HPDE6-E6E7 (cell line): ENCODE measurements around the gene ACVR1.
"Not testable (repeated sequence)": the region's sequence is repeated elsewhere in the genome, so short reads cannot be mapped to it uniquely, and the experiment has no call there.

Source experiments
- DNase-seq: peaks from one replicate; pipeline ENCODE4 v3.0.0; 2011; ENCODE audit warnings: missing footprints; ENCODE audit errors: extremely low spot score

Gene ACVR1

DNA sequence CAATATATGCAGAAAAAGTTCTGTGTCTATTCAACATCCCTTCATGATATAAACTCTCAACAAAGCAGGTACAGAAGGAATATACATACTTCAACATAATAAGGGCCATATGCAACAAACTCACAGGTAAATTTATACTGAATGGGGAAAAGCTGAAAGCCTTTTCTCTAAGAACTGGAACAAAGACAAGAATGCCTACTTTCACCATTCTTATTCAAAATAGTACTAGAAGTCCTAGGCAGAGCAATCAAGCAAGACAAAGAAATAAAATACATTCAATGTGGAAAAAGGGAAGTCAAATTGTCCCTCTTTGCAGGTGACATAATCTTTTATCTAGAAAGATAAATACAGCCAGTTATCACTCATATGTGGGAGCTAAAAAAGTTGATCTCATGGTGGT, 116.3 kb downstream of the ACVR1 start:
- DNase-seq = no peak

DNA sequence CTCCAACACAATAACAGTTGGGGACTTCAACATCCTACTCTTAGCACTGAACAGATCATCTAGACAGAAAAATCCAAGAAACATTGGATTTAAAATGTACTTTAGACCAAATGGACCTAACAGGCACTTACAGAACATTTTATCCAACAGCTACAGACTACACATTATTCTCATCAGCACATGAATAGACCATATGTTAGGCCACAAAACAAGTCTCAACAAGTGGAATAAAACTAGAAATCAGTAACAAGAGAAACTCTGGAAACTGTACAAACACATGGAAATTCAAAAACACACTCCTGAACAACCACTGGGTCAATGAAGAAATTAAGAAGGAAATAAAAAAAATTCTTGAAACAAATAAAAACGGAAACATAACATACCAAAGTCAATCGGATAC, 117.5 kb downstream of the ACVR1 start:
- no peak for DNase-seq

DNA sequence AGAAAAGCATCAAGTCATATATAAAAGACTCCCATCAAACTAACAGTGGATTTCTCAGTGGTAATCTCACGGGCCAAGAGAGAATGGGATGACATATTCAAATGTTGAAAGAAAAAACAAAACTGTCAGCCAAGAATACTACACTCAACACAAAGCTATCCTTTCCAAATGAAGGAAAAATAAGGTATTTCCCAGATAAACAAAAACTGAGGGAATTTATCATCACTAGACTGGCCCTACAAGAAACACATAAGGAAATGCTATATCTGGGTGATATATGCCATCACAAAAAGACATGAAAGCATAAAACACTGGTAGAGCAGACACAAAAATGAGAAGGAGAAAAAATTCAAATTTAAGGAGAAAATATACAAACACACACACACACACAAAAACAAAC, 118.6 kb downstream of the ACVR1 start:
- DNase-seq = no peak

DNA sequence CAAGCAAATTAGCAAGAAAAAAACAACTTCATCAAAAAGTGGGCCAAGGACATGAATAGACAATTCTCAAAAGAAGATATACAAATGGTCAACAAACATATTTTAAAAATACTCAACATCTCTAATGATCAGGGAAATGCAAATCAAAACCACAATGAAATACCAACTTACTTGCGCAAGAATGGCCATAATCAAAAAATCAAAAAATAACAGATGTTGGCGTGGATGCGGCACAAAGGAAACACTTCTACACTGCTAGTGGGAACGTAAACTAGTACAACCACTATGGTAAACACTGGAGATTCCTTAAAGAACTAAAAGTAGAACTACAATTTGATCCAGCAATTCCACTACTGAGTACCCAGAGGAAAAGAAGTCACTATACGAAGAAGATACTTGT, 119.7 kb downstream of the ACVR1 start:
- not testable (repeated sequence) for DNase-seq

DNA sequence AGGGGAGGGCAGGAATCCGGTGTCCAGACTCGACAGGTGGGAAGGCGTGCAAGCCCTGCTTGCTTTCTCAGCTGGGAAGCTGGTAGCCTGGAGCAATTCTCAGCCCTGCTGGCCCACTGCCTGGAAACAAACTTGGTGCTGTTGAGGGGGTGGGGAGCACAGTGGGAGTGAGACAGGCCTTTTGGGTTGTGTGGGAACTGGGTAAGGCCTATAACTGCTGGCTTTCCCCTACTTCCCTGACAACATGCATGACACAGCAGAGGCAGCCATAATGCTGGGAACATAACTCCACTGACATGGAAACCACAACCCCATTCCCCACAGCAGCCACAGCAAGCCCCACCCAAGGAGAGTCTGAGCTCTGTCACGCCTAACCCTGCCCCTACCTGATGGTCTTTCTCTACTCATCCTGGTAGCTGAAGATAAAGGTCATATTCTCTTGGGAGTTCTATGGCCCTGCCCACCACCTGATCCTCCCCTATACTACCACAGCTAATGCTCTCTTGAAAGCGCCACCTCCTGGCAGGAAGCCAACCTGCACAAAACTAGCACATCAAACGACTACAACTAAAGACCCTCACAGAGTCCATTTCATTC, 124.6 kb downstream of the ACVR1 start:
- DNase-seq = no peak

DNA sequence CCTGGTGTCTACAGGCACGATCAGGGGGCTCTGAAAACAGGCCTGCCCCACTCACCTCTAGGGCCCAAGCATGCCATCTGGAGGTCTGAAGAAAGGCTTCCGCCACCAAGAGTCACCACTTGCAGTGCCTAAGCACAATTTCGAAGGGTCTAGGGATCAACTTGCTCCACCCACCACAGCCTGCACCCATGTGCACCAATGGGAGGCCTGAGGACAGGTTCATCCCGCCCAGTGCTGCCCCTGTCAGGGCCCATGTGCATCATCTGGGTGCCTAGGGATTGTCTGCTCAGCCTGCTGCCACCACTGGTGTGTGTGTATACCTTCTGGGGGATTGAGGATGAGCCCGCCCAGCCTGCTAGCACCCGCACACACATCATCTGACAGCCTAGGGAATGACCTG, 126.4 kb downstream of the ACVR1 start:
- no peak for DNase-seq

DNA sequence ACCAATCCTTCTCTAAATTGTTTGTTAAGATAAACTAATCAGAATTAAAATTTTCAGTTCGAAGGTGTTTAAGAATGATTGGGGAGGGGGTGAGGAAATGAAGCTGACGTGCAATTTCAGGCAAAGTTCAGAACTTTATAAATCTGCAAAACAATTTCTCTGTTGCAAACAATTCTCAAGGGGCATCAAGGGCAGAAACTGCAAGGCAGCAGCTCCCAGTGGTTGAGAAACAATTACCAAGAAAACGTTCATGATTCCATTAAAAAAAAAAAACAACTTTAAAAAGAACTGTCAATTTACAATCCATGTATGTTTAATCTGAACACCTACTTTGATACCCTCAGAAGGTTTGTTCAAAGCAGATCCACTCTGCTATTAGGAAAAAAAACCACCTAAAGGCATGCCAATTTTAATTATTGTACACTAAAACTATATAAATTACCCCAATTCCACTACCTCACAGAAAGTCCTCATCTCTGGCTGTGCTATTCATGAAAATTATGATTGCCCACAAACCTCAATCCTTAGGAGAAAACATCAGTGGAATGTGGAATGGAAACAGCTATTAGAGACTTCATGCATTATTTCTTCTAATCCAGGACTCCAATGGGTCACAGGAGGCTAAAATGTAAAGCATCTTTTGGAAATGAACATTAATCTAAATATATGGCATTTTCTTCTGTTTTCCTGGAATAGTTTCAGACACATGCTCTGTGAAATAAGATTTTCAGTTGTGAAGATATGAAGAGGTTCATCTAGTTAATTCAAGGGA, 127.6 kb downstream of the ACVR1 start:
- no peak for DNase-seq

DNA sequence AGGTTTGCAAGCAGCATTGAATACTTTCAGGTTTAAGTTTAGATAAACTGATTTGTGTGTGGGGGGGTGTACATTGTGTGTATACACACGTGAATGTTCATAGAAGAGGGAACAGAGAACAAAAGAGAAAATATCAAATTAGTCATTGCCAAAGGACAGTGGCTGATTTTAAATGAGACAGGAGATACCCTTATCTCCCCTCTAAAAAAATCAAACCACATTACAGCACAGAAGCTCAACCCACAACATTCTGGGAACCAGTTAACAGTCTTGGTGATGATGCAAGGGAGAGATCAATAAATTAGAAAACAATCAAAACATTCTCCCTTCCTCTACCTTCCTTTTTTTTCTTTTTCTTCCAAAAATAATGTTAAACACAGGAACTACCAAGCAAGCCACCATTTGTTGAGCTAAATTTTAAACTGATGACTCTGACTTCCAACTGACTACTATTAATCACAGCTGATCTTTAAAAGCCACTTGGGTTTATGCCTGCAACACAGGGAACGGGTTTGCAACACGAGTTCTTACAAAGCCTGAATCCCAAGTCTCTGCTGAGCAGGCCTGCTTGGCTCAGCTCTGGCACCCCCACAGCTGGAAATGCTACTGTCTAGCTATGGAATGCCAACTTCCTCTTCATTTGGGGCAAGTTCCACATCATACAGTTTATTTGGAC, 128.3 kb downstream of the ACVR1 start:
- DNase-seq = no peak

DNA sequence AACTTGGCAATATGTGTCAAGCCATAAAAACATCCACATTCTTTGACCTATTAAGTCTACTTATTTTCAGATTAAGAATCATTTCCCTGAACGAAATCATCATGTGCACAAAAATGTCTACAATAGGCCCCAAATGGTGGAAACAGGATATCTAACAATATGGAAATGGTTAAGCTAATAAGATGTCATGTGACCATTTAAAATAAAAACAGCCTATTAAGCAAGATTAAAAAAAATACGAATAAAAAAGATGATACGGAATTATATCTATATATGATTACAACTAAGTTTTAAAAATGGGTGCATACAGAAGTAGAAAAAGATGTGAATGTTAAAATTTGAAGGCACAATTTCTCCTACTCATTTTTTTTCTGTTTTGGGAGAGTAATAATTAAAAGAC, 128.8 kb downstream of the ACVR1 start:
- DNase-seq = no peak

DNA sequence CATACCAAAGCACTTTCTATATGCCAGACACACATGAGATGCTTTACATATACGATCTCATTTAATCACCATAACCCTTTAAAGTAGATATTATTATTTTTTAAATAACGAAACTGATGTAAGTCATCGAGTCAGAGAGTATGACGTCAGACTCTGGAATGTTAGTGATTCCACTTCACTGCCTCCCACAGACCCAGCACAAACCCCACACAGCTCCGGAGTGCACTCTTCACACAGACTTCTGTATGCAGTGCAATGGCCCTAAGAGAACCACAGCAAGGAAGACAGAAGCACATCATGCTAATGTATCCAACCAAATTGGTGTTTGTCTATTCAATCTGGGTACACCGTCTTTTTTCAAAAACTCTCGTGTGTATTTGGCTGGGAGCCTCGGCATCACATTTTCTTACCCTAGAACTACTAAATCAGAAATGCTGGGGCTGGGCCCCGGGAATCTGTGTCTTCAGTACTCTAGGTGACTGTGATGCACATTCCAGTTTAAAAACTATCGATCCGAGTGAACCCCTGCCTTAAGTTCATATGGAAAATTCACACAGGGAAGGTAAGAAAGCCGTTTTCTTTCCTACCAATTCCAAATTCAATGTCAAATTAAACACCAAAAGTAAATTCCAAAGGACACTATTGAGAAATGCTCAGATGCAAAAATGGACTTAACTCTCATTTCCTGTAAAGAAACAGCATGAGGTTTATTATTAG, 129.7 kb downstream of the ACVR1 start:
- DNase-seq = no peak

DNA sequence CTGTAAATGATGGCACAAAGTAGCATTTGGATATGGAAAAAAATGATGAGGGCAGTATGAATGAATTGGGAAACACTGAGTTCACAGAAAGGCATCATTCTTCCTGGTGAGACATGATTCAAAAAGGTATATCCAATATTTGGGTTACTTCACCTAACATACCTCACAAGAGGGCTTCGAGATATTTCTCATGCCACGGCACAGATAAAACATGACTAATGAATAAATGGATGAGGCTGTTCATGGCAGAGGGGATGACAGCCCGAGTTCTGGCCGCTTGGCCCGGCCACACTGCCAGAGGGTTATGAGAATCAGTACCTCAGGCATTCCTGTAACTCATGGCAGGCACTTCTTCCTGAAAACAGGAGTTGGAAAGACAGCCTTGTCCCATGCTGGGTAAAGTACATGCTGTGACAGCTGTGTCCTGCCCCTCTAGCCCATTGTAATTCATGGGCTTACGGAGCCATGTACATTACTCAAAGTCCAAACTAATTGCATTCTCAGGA, 131.5 kb downstream of the ACVR1 start:
- DNase-seq = no peak

DNA sequence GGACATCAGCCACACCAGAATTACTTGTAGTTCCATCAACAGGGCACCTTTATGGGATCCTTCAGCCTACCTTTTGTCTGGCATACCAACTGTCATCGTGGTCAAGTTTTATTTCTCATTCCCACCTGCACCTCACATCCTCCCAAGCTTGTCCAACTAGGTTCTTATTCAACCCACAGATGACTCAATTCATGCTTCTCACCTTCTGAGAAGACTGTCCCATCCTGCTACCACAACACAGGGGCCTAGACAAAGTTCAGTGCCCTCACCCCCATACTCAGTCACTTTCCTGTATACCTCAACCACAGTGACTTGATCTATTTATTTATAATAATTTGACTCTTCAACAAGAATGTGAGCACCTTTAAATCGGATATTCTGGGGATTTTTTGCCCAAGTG, 133.1 kb downstream of the ACVR1 start:
- no peak for DNase-seq

DNA sequence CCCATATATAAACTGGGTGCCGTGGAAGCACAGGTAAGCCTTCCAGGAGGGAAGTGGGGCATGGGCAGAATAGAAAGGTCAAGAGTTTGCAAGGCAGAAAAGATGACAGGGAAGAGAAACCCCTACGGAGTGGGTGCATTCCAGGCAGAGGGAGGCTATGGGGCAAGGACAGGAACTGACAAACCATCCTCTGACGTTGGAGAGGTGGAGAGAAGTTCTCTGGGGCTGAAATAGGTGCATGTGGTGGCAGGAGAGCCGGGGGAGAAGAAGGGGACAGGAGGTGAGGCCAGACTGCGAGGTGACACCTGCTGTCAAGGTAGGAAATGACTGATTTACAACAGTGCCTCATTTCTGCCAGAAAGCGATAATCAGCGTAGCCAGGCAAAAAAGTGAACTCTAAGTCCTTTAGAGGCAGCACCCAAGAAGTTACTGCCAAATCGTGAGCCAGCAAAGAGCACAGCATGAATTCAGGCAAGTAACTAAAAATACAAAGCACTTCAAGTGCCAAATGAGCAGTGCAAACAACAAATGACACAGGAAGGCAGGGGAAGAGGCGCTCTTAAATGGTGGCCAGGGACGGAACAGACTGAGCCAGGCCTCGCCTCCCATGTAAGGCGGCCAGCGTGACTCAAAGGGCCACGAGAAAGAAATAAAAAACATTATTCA, 134.2 kb downstream of the ACVR1 start:
- DNase-seq = no peak

DNA sequence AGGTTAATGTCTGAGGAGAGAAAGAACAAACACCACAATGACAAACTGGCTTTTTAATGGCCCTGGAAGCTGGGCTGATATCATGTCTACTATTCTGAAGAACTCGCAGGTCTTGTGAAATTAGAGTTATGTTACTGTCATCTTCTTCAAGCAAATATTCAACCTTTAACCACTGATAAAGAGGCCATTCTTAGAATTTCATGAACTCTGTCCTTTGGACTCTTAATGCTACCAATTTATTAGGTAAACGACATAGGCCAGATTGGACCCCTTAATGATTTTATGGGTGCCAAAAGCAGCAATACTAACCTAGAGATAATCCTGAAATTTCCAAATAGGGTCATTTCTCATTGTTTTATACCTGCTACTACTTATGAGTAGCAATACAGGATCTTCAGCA, 138.5 kb downstream of the ACVR1 start:
- DNase-seq = no peak

DNA sequence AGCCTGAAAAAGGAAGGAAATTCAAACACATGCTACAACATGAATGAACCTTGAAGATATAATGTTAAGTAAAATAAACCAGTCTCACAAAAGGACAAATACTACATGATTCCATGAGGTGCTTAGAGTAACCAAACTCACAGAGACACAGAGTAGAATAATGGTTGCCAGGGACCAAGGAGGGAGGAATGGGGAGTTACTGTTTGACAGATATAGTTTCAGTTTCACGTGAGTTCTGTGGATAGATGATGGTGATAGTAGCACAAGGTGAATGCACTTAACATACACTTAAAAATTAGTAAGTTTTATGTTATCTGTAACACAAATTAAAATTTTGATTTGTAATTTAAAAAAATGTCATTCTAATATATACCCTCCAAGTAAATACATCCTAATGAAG, 140.6 kb downstream of the ACVR1 start:
- no peak for DNase-seq

DNA sequence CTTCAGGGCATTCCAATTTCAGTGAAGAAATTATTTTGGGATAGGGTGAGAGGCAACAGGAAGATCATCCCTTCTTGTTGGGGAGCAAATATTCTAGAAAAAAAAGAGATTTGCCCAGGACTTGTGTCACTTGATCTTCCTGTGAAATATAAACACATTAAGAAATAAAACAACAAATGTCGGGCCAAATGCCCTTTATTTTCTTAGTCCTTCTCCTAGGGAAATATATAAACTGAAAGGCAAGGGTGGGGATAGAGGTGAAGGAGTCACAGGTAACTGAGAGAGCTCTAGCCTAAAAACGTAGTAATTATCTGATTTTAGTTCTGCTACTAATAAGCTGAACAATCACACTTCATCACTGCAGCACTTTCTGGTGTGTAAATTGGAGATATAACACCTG, 142.9 kb downstream of the ACVR1 start:
- DNase-seq = no peak

DNA sequence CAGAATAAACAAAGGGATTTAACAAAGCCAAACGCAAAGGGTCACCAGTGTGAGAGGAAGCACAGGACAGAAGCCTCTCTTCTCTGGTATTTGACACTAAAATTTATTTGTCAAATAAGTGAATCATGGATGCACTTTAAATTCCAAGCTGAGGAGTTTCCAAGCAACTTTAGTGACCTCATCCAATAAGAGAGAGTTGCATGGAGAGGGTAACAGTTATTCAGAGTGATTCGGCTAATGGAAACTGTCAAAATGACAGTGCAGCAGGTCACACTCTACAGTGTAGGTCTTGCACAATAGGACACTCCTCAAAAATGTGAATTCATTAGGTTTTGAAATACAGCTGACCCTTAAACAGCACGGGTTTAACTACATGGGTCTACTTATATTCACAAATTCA, 143.5 kb downstream of the ACVR1 start:
- DNase-seq = no peak

DNA sequence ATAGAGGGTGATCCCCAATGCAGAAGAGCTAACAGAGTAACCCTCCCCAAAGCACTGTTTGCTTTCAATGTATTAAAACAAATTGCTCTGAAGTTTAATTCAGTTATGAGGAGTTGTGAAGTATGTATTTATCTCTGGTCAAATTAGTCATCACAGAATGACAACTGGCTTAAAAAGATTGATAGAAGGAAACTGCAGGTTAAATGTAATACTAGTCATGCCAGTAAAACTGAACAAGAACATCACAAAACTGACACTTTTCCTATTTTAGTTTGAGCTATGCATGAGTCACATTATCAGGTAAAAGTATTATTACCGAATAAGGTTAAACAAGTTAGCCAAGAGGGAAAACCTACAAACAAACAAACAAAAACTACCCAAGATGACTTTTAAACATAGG, 148.4 kb downstream of the ACVR1 start:
- no peak for DNase-seq

DNA sequence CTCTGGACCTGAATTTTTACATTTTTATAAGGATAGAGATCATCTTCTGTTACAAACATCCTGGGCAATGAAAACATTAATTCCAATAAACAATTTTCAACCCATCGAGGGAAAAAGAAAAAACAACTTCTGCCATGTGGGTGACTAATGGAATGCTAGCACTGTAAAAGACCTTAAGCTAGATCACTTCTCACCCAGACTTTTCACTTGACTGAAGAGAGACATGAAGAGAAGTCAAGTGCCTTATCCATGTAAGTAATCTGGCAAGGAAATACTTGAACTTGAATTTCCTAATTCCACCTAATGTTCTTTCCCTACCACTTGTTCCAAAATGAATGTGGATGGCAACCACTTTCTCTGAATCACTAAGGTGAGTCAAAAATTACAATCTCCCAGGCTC, 149.2 kb downstream of the ACVR1 start:
- no peak for DNase-seq

DNA sequence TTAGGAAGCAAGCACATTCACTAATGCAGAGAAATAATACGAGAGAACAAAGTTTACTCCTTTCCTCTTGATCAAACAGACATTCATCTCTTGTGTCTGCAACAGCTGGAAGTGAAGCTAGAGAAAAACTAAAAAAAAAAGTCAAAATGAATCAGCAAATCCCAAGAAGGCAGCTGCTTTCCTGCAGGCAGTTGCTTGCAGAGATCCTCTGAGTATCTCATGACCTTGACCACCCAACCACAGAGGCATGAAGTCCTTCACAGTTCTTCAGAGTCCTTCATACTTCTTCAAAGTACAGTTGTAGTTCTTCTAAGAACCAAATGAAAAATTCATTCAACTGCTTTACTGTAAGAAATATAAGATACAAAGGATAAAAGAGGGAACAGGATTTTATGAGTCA, 150.3 kb downstream of the ACVR1 start:
- DNase-seq = no peak

DNA sequence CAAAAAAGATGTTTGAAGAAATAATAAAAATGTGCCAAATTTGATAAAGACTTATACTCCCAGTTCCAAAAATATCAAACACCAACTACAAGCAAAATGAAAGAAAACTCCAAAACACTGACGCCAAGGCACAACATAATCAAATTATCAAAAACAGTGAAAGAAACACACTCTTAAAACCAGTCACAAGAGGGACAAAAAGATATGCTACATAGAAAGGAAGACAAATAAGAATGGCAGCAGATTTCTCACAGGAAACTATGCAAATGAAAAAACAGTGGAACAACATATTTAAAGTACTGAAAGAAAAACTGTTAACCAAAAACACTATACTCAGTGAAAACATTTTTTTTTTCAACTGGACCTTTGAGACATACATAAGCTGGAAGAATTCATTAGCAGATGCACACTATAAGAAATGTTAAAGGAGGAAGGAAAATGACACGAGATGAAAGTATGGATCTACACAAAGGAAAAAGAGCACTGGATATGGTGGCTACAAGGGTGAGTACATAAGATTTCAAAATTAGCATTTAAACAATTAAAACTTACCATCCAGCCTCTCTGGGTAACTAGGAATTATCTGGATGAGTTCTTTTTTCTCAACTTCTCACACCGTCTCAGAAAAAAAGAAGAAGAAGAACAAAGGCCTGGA, 153.4 kb downstream of the ACVR1 start:
- no peak for DNase-seq
